ENCODE results near the gene HIGD2A.

DNA sequence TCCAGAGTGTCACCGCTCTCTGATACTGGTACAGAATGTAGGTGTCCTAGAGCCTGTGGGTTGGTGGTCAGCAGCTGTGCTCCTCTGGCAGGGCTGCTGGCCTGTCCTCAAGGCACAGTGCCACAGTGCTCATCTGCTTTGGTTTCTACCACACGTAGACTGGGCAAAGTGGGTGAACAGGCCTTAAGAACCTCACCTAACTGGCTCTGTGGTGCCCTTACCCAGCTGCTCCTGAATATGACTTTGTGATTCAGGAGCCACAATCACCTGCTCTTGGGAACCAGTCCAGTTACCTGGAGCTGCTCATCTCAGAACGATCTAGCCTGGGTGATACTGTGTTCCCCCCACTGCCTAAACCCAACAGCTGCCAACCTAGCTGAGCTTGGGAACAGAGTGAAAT, 6.6 kb upstream of the HIGD2A start:
- TF ChIP-seq GATA2 (IDR thresholded peaks at IDR 0.05; ENCODE audit: low read depth, low read length) (no peak), GATA3 (IDR thresholded peaks at IDR 0.05; ENCODE audit: low read depth, low read length) (no peak)
